Measurements from ENCODE around the gene ADGRB2.

Gene ADGRB2

DNA sequence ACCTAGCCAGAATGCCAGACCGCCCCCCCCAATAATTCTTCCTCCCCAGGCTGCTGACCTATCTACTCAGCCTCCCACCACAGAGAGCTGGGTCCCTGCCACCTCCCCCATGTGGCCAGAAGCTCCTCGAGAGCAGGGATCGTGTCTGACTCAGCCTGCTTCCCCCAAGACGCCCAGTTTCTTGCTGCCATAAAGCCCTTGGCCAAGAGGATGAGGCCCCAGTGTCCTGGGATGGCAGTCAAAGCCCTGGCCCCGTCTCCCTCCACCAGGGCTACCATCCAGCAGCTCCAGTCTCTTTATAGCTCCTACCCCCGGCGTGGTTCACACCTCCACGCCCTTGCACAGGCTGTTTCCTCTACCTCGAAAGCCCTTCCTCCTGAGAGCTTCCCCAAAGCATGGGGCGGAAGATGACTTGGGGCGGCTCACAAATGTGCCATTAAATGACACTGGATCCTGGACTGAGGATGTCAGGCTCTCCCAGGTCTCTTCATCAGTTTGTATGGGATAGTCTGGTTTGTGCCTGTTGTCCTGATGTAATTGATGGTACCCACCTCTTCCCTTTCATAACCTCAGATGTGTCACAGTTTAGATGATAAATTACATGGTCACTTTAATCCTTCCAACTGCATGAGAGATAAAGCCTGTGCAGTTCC is 13.2 kb downstream of the ADGRB2 start:
- in situ Hi-C loops (cut with HindIII; ENCODE audit: low sequenced_read_pairs): no loop called here

DNA sequence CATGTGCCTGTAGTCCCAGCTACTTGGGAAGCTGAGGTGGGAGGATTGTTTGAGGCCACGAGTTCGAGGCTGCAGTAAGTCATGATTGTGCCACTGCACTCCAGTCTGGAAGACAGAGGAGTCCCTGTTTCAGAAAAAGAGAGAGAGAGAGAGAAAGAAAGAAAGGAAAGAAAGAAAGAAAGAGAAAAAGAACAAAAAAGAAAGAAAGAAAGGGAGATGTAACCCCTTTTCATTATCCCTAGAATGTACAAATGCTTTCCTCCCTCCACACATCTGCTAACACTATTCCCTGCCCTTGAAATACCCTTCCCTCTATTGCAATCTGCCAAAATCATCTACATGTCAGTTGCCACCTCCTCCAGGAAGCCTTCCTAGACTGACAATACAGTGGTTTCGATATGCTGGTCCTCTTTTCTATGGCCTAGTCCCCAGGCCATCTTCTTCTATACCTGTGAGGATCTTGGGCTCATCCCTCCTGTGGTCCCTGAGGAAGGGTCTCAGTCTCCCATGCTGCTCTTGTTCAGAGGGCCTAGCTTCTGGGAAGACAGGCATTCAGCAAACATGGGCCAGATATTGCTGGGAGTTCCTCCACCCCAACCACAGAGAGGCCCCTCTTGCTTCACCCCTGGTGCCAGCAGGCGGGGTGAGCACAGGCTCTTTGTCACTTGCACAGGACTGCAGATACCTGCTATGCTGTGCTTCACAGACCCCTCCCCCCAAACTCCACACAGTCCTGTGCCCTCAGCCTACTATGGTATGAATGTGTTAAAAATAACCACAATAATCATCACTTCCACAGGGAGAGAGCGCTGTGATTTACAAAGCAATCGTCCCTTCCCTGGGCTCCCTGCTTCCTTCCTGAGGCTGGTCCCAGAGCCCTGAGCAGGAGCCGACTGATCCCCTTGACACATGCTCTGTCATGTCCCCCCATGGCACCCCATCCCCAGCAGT is 14.1 kb downstream of the ADGRB2 start:
- in situ Hi-C loops (cut with HindIII; ENCODE audit: low sequenced_read_pairs): no loop called here

DNA sequence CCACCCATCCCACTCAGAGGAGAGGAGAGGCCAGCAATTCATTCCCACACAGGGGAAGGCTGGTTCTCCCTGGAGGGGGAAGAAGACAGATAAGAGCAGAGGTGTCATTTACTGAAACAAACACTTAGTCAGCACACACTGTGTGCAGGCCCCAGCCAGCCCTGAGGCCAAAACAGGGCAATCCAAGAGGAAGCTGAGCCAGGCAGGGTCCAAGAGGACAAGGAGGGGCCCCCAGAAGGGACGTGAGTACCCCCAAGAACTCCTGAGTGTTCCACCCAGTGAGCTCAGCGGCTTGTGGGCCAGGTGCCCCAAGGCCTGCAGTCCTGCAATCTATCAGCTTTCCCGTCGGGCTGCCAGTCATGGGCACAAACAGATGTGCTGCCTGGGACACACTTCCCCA is 15.8 kb downstream of the ADGRB2 start:
- in situ Hi-C loops (cut with HindIII; ENCODE audit: low sequenced_read_pairs): no loop called here

GRCh38 chr1:31747304-31747703 is 16.8 kb downstream of the ADGRB2 start:
- in situ Hi-C loops (cut with HindIII; ENCODE audit: low sequenced_read_pairs): no loop called here

DNA sequence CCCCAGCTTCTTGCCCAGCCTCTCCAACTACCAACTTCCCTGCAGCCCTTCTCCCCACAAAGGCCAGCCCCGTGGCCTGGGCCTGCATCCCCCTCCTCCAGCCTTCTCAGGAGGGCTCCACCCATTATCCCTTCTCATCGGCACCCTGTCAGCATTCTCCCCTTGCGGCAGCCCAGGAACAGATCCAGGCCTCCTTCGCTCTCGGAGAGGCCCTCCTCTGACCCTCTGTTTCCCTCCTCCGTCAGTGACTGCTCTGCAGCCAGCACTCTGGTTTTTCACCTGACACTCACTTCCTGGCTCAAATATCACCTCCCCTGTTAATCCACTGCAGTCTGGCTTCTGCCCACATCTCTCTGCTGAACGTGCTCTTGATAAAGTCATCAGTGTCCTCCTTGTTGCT is 17.5 kb downstream of the ADGRB2 start:
- in situ Hi-C loops (cut with HindIII; ENCODE audit: low sequenced_read_pairs): no loop called here

GRCh38 chr1:31745946-31746670 is 18.0 kb downstream of the ADGRB2 start:
- in situ Hi-C loops (cut with HindIII; ENCODE audit: low sequenced_read_pairs): no loop called here

DNA sequence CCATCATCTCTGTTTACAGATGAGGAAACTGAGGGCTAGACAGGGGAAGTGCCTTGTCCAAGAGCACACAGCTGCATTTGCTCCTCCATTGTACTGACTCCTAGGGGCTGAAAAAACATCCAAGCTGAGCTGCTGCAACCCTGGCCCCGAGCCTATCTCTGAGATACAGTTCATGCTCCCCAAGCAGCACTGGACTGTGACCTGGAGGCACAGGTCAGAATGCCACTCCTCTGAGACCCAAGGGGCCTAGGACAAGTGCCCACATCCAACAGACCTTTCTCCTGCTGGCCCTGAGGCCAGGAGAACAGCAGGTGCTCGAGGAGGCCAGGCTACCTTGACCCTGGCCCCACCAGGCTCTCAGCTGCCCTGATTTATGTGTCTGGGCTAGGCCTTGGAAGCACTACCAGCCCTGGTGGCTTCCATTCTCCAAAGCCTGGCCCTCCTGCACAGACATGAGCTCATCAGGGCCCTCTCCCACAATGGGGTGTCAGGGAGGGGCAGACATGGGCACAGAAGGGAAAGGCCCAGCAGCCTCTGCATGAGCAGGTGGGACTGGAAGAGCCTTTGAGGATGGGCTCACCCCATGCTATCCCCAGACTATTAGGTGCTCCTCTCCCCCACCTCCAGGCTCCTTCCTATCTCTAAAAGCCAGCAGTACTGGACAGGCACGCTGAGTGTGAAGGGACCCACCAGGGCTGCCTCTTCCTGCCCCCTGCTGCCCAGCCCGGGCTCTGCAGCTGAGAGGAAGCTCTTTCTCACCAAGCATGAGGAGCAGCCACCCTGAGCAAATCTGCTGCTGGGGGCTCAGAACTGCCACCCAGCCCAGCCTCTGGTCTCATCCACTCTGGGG is 18.8 kb downstream of the ADGRB2 start:
- in situ Hi-C loops (cut with HindIII; ENCODE audit: low sequenced_read_pairs): no loop called here

DNA sequence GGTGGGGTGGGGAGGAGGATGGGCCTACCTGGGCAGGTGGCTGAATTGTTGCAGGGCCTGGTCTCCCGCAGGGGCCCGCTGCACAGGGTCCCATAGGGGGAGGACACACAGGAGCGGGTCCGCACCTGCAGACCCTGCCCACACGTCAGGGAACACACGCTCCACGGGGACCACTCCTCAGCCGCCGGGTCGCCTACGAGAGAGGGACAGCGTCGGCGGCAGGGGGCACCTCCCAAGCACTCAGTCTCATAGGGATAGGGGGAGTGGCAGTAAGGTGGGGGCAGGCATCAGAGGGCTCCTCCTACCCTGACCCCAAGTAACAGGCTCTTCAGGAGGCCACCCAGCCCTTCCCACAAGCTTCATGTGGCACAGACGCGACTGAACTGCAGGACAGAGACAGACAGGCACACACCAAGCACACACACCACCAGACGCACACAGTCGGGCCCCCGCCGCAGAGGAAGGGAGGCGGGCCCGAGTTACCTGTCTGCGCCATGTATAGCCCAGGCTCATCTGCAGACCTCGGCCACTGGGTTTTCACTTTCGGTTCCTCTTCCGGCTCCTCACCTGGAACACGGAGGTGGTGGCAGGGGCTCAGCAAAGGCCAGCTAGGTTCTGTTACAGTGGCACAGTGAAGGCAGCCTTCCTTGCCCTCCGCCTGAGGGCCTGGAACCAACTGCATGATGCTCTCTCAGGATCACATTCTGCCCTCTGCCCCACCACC is 19.8 kb downstream of the ADGRB2 start:
- in situ Hi-C loops (cut with HindIII; ENCODE audit: low sequenced_read_pairs): no loop called here

GRCh38 chr1:31742462-31743212 is 21.5 kb downstream of the ADGRB2 start:
- in situ Hi-C loops (cut with HindIII; ENCODE audit: low sequenced_read_pairs): no loop called here

- in situ Hi-C loops (cut with HindIII; ENCODE audit: low sequenced_read_pairs): no loop called here
Measured at GRCh38 chr1:31739346-31739745, 24.8 kb downstream of the ADGRB2 start.

- in situ Hi-C loops (cut with HindIII; ENCODE audit: low sequenced_read_pairs): no loop called here
Measured at GRCh38 chr1:31736675-31737074, 27.5 kb downstream of the ADGRB2 start.

GRCh38 chr1:31735571-31735970 is 28.6 kb downstream of the ADGRB2 start:
- in situ Hi-C loops (cut with HindIII; ENCODE audit: low sequenced_read_pairs): no loop called here

DNA sequence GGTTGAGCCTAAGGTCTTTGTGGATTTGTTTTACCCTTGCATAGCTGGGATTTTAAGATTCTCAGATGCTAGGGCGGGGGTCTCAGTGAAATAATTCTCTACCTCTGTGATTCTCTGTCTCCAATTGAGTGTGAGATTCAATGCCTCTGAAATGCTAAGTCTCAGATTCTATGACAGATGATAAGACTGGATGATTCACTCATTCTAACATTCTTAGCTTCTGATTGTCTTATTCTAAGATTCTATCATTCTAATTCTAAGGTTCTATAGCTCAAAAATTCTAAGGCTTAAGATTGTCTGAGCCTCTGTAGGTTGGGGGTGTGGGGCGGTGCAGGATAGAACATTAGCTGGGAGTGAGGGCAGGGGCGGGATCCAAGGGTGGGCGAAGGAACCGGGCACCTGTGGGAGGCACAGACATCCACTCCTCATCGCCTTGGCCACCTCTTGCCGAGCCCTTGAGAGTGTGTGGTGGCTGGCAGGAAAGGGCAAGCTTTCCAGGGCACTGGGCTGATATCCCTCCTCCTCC is 29.5 kb downstream of the ADGRB2 start:
- in situ Hi-C loops (cut with HindIII; ENCODE audit: low sequenced_read_pairs): no loop called here

DNA sequence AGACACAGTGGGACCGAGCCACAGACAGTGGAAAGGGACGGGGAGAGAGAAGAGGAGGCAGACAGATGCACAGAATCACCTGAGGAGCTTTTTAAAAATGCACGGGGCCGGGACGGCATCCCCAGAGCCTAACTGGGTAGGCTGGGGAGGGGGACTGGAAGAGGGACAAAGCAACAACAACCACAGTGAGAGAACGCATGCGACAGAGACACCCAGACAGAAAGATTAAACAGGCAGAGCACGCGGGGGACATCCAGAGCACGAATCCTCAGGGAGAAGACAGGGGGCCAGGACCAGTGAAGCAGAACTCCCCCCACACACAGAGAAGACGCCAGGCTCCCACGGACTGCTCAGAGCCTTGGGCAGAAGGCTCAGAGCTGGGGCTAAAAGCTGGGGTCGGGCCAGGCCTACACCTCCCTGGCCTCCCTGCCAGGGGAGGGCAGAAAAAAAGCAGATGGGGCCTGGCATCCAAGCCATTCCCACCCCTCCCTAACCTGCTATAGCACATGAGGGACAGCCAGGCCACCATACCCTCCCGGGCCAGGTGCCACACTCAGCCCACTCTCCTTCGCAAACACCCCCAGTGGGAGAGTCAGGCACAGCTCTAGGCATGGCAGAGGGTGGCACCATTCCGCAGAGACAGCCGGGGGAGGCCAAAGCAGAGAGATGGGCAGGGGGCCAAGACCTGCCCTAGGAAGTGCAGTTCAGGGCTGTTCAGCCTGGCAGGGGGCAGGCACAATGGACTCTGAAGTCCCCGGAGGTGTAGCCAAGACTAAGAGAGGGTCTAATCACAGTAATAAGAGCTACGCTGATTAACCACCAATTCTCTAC is 30.5 kb downstream of the ADGRB2 start:
- in situ Hi-C loops (cut with HindIII; ENCODE audit: low sequenced_read_pairs): no loop called here

- in situ Hi-C loops (cut with HindIII; ENCODE audit: low sequenced_read_pairs): no loop called here
Measured at GRCh38 chr1:31732751-31733289, 31.3 kb downstream of the ADGRB2 start.

GRCh38 chr1:31732343-31732742 is 31.8 kb downstream of the ADGRB2 start:
- in situ Hi-C loops (cut with HindIII; ENCODE audit: low sequenced_read_pairs): no loop called here

- in situ Hi-C loops (cut with HindIII; ENCODE audit: low sequenced_read_pairs): no loop called here
Measured at GRCh38 chr1:31731049-31731565, 33.0 kb downstream of the ADGRB2 start.
